ENCODE measurements around the gene ARHGAP18.

DNA sequence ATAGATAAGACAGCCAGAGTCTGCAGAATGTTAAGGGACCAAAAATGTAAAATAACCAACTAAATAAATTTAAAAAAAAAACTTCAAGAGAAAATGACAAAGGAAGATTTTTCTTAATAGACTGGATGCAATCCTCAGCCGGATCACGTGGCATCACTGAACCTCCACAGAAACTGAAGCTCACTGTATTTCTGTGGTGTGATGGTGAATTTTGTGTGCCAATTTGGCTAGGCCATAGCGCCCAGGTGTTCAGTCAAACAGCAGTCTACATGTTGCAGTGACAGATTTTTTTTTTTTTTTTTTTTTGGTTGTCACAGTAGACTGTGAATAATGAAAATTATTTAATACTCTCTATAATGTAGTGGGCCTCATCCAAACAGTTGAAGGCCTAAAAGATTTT lies 95.5 kb downstream of the ARHGAP18 start:
- TF ChIP-seq, protein P1, sequence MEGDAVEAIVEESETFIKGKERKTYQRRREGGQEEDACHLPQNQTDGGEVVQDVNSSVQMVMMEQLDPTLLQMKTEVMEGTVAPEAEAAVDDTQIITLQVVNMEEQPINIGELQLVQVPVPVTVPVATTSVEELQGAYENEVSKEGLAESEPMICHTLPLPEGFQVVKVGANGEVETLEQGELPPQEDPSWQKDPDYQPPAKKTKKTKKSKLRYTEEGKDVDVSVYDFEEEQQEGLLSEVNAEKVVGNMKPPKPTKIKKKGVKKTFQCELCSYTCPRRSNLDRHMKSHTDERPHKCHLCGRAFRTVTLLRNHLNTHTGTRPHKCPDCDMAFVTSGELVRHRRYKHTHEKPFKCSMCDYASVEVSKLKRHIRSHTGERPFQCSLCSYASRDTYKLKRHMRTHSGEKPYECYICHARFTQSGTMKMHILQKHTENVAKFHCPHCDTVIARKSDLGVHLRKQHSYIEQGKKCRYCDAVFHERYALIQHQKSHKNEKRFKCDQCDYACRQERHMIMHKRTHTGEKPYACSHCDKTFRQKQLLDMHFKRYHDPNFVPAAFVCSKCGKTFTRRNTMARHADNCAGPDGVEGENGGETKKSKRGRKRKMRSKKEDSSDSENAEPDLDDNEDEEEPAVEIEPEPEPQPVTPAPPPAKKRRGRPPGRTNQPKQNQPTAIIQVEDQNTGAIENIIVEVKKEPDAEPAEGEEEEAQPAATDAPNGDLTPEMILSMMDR (IDR thresholded peaks at IDR 0.05) = no peak
- TF ChIP-seq POLR2A (IDR thresholded peaks at IDR 0.05) = no peak

All from lower leg skin (tissue), 3 donors.